K562 (cell line): ENCODE results near the gene SPI1. TPM values are rescaled to one million over a fixed set of nuclear protein-coding genes. Genes with fewer than 3 reads are reported as not detected.

Experiments
- BACH1 ChIP-seq: fragments of 200-800 bp; sonication (Bioruptor generic); IDR thresholded peaks from 2 replicates; pipeline ENCODE4 v1.6.1; 2016; ENCODE audit warnings: missing genetic modification characterization, missing compliant biosample characterization
- CEBPB ChIP-seq: fragments of 450-650 bp; IDR thresholded peaks from 2 replicates; pipeline ENCODE4 v1.6.1; 2016; ENCODE audit warnings: missing genetic modification characterization, missing compliant biosample characterization
- HMG20A ChIP-seq: fragments of 450-650 bp; formaldehyde crosslinking; conservative IDR thresholded peaks from 2 replicates; pipeline ENCODE4 v1.4.0; 2020; ENCODE audit warnings: mild to moderate bottlenecking, mixed read lengths
- KDM2B ChIP-seq: fragments of 250-450 bp; sonication (Bioruptor Pico); IDR thresholded peaks from 2 replicates; pipeline ENCODE4 v1.8.0; 2021; ENCODE audit warnings: mild to moderate bottlenecking, moderate library complexity
- MEF2D ChIP-seq: conservative IDR thresholded peaks from 2 replicates; pipeline ENCODE4 v1.6.1; 2016; ENCODE audit warnings: low read depth, missing genetic modification characterization, missing compliant biosample characterization
- MTF1 ChIP-seq: fragments of 250-450 bp; sonication (Bioruptor Pico); IDR thresholded peaks from 2 replicates; pipeline ENCODE4 v1.9.0; 2021; ENCODE audit warnings: moderate library complexity, mild to moderate bottlenecking, inconsistent platforms, borderline replicate concordance
- MYNN ChIP-seq, 2 experiments: sonication (generic); formaldehyde crosslinking in 1 of 2; IDR thresholded peaks; 2 replicates each; pipeline versions ENCODE4 v1.5.0 to v1.6.1; 2016 to 2020; ENCODE audit warnings: antibody characterized with exemption in 1 of 2, missing genetic modification reagents in 1 of 2
- POLR2AphosphoS2 ChIP-seq: IDR thresholded peaks from 2 replicates; pipeline ENCODE4 v1.6.1; 2012; ENCODE audit warnings: low read length, improper control_type of control experiment
- ZNF431 ChIP-seq: sonication (generic); formaldehyde crosslinking; IDR thresholded peaks from 2 replicates; pipeline ENCODE4 v1.8.0; 2022; ENCODE audit warnings: mild to moderate bottlenecking, missing genetic modification reagents
- ZNF584 ChIP-seq: fragments of 200-800 bp; sonication (Bioruptor generic); IDR thresholded peaks from 2 replicates; pipeline ENCODE4 v1.6.1; 2016; ENCODE audit warnings: low read depth, mild to moderate bottlenecking, missing genetic modification characterization, missing compliant biosample characterization
- polyA plus RNA-seq, 8 experiments: library from polyadenylated mRNA; depleted of rRNA in 4 of 8; stranded (reverse) in 5 of 8; unstranded in 3 of 8; fragments of >200 nt; fragmentation: Nextera tagmentation in 2 of 8; fragmentation: Illumina TruSeq in 1 of 8; extraction: Ambion mirVana in 2 of 8; extraction: Trizol in 1 of 8; gene quantifications; 2 replicates each; pipeline versions ENCODE4 v1.2.1 to v1.2.3, GENCODE V29; 2011 to 2014; ENCODE audit warnings: inconsistent platforms in 1 of 8, missing spikeins in 1 of 8
- total RNA-seq, 7 experiments: library from RNA; depleted of rRNA in 6 of 7; stranded (reverse); fragments of >200 nt in 6 of 7; fragmentation: Illumina TruSeq in 2 of 7; extraction: Trizol in 2 of 7; gene quantifications; 2 replicates each; pipeline versions ENCODE4 v1.2.1 to v1.2.3, GENCODE V29; 2011 to 2021; ENCODE audit warnings: low replicate concordance in 1 of 7
- TF ChIP-seq, protein P1 (sequence below), 3 experiments: IDR thresholded peaks in 2 of 3; conservative IDR thresholded peaks in 1 of 3; 2 replicates each; pipeline ENCODE4 v1.5.1; 2011 to 2012; ENCODE audit warnings: low read length in 3 of 3, mild to moderate bottlenecking in 3 of 3, control low read depth in 2 of 3, improper control_type of control experiment in 1 of 3, inconsistent platforms in 1 of 3, low read depth in 1 of 3, mixed read lengths in 1 of 3, moderate library complexity in 1 of 3; ENCODE audit not compliant: insufficient read depth in 2 of 3
- TF ChIP-seq, protein P2 (sequence below): fragments of 200-800 bp; sonication (Bioruptor generic); IDR thresholded peaks from 2 replicates; pipeline ENCODE4 v1.6.1; 2016; ENCODE audit warnings: missing genetic modification characterization, missing compliant biosample characterization
- TF ChIP-seq, protein P3 (sequence below): fragments of 450-650 bp; IDR thresholded peaks from 2 replicates; pipeline ENCODE4 v1.6.1; 2017; ENCODE audit warnings: mild to moderate bottlenecking, moderate library complexity
- TF ChIP-seq, protein P4 (sequence below), 2 experiments: fragments of 250-450 bp in 1 of 2; fragments of 450-650 bp in 1 of 2; sonication (Bioruptor Pico) in 1 of 2; IDR thresholded peaks; 2 replicates each; pipeline versions ENCODE4 v1.6.1 to v1.8.0; 2016 to 2021; ENCODE audit warnings: mild to moderate bottlenecking in 2 of 2, moderate library complexity in 2 of 2, missing compliant biosample characterization in 1 of 2, missing genetic modification characterization in 1 of 2
- TF ChIP-seq, protein P5 (sequence below): fragments of 450-650 bp; formaldehyde crosslinking; conservative IDR thresholded peaks from 2 replicates; pipeline ENCODE4 v1.4.0; 2022; ENCODE audit warnings: mild to moderate bottlenecking, missing genetic modification characterization

Gene SPI1
- total and polyA plus RNA-seq, 9 of the 15 experiments (the other 6 are each of a cell fraction or from before 2014, with no cell fraction given) = 0.10 to 33.7 (median 10.3) TPM

DNA sequence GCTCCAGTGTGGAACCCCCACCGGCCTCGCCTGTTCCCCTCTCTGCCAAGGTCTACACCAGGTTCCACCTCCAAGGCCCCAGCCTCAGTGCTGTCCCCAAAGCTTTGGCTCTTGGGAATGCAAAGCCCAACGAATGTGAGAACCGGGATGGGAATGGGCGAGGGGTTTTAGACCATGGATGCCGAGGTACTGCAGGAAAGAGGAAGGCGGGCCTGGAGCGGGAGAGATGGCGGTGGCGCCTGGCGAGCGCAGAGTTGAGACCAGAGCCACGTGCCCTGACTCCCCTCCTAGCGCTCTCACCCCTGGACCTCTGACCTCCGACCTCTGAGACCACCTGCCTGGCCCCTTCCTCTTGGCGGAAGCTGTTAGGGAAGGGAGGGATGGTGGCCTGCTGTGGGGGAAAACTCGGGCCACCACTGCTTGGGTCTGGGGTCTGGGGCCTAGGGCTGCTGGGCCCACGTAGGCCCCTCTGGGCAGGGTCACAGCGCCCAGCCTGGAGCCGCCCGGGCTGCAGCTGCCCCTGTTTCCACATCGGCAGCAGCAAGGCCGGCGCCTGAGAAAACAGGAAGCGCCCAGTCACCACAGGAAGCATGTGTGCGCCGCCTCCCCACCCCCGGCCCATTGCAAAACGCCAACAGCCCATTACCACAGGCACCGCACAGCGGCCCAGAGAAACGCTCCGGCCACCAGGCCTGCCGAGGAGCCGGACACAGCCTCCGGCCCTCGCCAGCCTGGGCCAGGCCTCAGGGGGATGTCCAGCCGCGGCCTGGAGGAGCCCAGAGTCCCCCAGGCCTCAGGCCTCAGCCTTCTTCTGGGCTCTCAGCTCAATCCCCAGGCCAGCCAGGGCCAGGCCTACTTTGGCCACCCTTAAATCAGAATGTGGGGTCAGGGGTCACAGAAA, 16.2 kb upstream of the SPI1 start (continued):
- TF ChIP-seq, protein P1, sequence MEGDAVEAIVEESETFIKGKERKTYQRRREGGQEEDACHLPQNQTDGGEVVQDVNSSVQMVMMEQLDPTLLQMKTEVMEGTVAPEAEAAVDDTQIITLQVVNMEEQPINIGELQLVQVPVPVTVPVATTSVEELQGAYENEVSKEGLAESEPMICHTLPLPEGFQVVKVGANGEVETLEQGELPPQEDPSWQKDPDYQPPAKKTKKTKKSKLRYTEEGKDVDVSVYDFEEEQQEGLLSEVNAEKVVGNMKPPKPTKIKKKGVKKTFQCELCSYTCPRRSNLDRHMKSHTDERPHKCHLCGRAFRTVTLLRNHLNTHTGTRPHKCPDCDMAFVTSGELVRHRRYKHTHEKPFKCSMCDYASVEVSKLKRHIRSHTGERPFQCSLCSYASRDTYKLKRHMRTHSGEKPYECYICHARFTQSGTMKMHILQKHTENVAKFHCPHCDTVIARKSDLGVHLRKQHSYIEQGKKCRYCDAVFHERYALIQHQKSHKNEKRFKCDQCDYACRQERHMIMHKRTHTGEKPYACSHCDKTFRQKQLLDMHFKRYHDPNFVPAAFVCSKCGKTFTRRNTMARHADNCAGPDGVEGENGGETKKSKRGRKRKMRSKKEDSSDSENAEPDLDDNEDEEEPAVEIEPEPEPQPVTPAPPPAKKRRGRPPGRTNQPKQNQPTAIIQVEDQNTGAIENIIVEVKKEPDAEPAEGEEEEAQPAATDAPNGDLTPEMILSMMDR (IDR thresholded peaks at IDR 0.05 in 2 of 3, conservative IDR thresholded peaks at IDR 0.05 in 1 of 3; ENCODE audit: insufficient read depth in 2 of 3, low read depth in 1 of 3, low read length in 3 of 3) = no peak
- TF ChIP-seq, protein P2, sequence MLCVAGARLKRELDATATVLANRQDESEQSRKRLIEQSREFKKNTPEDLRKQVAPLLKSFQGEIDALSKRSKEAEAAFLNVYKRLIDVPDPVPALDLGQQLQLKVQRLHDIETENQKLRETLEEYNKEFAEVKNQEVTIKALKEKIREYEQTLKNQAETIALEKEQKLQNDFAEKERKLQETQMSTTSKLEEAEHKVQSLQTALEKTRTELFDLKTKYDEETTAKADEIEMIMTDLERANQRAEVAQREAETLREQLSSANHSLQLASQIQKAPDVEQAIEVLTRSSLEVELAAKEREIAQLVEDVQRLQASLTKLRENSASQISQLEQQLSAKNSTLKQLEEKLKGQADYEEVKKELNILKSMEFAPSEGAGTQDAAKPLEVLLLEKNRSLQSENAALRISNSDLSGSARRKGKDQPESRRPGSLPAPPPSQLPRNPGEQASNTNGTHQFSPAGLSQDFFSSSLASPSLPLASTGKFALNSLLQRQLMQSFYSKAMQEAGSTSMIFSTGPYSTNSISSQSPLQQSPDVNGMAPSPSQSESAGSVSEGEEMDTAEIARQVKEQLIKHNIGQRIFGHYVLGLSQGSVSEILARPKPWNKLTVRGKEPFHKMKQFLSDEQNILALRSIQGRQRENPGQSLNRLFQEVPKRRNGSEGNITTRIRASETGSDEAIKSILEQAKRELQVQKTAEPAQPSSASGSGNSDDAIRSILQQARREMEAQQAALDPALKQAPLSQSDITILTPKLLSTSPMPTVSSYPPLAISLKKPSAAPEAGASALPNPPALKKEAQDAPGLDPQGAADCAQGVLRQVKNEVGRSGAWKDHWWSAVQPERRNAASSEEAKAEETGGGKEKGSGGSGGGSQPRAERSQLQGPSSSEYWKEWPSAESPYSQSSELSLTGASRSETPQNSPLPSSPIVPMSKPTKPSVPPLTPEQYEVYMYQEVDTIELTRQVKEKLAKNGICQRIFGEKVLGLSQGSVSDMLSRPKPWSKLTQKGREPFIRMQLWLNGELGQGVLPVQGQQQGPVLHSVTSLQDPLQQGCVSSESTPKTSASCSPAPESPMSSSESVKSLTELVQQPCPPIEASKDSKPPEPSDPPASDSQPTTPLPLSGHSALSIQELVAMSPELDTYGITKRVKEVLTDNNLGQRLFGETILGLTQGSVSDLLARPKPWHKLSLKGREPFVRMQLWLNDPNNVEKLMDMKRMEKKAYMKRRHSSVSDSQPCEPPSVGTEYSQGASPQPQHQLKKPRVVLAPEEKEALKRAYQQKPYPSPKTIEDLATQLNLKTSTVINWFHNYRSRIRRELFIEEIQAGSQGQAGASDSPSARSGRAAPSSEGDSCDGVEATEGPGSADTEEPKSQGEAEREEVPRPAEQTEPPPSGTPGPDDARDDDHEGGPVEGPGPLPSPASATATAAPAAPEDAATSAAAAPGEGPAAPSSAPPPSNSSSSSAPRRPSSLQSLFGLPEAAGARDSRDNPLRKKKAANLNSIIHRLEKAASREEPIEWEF (CRISPR knock-in tag) = peak; percentile 33; the same call in 1 of the 2 replicates
- TF ChIP-seq CEBPB (tag) = peak; percentile 94
- TF ChIP-seq MYNN (IDR thresholded peaks at IDR 0.05) = 0 out of 2 replicates have a peak, but pooled peaks have one; percentile 13
- no peak for TF ChIP-seq MYNN (CRISPR knock-in tag; IDR thresholded peaks at IDR 0.05)
- no peak for TF ChIP-seq ZNF431 (CRISPR knock-in tag)
- TF ChIP-seq KDM2B (CRISPR knock-in tag) = no peak
- TF ChIP-seq, protein P3, sequence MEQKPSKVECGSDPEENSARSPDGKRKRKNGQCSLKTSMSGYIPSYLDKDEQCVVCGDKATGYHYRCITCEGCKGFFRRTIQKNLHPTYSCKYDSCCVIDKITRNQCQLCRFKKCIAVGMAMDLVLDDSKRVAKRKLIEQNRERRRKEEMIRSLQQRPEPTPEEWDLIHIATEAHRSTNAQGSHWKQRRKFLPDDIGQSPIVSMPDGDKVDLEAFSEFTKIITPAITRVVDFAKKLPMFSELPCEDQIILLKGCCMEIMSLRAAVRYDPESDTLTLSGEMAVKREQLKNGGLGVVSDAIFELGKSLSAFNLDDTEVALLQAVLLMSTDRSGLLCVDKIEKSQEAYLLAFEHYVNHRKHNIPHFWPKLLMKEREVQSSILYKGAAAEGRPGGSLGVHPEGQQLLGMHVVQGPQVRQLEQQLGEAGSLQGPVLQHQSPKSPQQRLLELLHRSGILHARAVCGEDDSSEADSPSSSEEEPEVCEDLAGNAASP = no peak
- TF ChIP-seq, protein P4, sequence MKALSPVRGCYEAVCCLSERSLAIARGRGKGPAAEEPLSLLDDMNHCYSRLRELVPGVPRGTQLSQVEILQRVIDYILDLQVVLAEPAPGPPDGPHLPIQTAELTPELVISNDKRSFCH (CRISPR knock-in tag; IDR thresholded peaks at IDR 0.05) = no peak
- TF ChIP-seq, protein P4 (tag; IDR thresholded peaks at IDR 0.05) = peak; percentile 57; the same call in 1 of the 2 replicates
- TF ChIP-seq MTF1 (CRISPR knock-in tag) = no peak
- TF ChIP-seq POLR2AphosphoS2 = no peak
- TF ChIP-seq MEF2D = no peak
- TF ChIP-seq BACH1 (tag) = 0 out of 2 replicates have a peak, but pooled peaks have one; percentile 21
- TF ChIP-seq, protein P5, sequence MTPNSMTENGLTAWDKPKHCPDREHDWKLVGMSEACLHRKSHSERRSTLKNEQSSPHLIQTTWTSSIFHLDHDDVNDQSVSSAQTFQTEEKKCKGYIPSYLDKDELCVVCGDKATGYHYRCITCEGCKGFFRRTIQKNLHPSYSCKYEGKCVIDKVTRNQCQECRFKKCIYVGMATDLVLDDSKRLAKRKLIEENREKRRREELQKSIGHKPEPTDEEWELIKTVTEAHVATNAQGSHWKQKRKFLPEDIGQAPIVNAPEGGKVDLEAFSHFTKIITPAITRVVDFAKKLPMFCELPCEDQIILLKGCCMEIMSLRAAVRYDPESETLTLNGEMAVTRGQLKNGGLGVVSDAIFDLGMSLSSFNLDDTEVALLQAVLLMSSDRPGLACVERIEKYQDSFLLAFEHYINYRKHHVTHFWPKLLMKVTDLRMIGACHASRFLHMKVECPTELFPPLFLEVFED (CRISPR knock-in tag) = no peak
- no peak for TF ChIP-seq HMG20A
- TF ChIP-seq ZNF584 (CRISPR knock-in tag) = peak; percentile 76; the same call in 1 of the 2 replicates
